DND-41 (cell line): ENCODE measurements around the gene TOMT.
A peak's percentile ranks its signal among the peaks of the same experiment; 100 is the strongest.

Experiments
- ATAC-seq: fragments of 200-7000 bp; cut with Tn5 transposase; 3 replicates; pipeline ENCODE4 v1.9.1; 2021; ENCODE audit warnings: low read depth; ENCODE audit not compliant: insufficient read depth
- DNase-seq: peaks from one replicate; pipeline ENCODE4 v3.0.0-alpha.2; 2020
- H2AFZ ChIP-seq: 2 replicates; pipeline ENCODE4 v1.6.0; 2012; ENCODE audit warnings: low read depth, low read length
- H3K27ac ChIP-seq: 2 replicates; pipeline ENCODE4 v1.5.1; 2012; ENCODE audit warnings: low read length, inconsistent platforms
- H3K27me3 ChIP-seq: fragments of 200-600 bp; sonication (generic); 2 replicates; pipeline ENCODE4 v1.6.0; 2012; ENCODE audit warnings: low read length, mild to moderate bottlenecking, inconsistent platforms; ENCODE audit not compliant: insufficient read depth, poor library complexity
- H3K36me3 ChIP-seq: 2 replicates; pipeline ENCODE4 v1.5.1; 2012; ENCODE audit warnings: low read length, inconsistent platforms; ENCODE audit not compliant: insufficient read depth
- H3K4me1 ChIP-seq: 2 replicates; pipeline ENCODE4 v1.5.1; 2012; ENCODE audit warnings: mild to moderate bottlenecking, low read length; ENCODE audit not compliant: insufficient read depth
- H3K4me2 ChIP-seq: 2 replicates; pipeline ENCODE4 v1.6.0; 2012; ENCODE audit warnings: mild to moderate bottlenecking, moderate library complexity, low read length, inconsistent platforms; ENCODE audit not compliant: insufficient read depth
- H3K4me3 ChIP-seq, 2 experiments: fragments of 200-600 bp in 1 of 2; shearing (Covaris generic) in 1 of 2; 2 replicates each; pipeline ENCODE4 v1.5.1; 2012 to 2016; ENCODE audit warnings: inconsistent platforms in 2 of 2, low read length in 2 of 2, mild to moderate bottlenecking in 2 of 2, low read depth in 1 of 2, moderate library complexity in 1 of 2
- H3K79me2 ChIP-seq: 2 replicates; pipeline ENCODE4 v1.6.0; 2012; ENCODE audit warnings: low read length, inconsistent platforms; ENCODE audit not compliant: insufficient read depth
- H3K9ac ChIP-seq: 2 replicates; pipeline ENCODE4 v1.6.0; 2012; ENCODE audit warnings: low read depth, mild to moderate bottlenecking, inconsistent platforms, low read length, moderate library complexity
- H3K9me3 ChIP-seq: 2 replicates; pipeline ENCODE4 v1.5.1; 2012; ENCODE audit warnings: low read length, moderate library complexity, mild to moderate bottlenecking, inconsistent platforms; ENCODE audit not compliant: insufficient read depth, severe bottlenecking
- H4K20me1 ChIP-seq: 2 replicates; pipeline ENCODE4 v1.6.0; 2012; ENCODE audit warnings: low read length; ENCODE audit not compliant: insufficient read depth
- EZH2 ChIP-seq: IDR thresholded peaks from 3 replicates; pipeline ENCODE4 v1.6.1; 2012; ENCODE audit warnings: borderline replicate concordance, low read depth, mild to moderate bottlenecking, moderate library complexity, low read length, inconsistent platforms; ENCODE audit not compliant: severe bottlenecking
- TF ChIP-seq, protein P1 (sequence below): IDR thresholded peaks from 2 replicates; pipeline ENCODE4 v1.5.1; 2012; ENCODE audit warnings: borderline replicate concordance, low read length, moderate library complexity, mild to moderate bottlenecking; ENCODE audit not compliant: poor library complexity, severe bottlenecking; ENCODE audit errors: extremely low read depth

Gene TOMT

DNA sequence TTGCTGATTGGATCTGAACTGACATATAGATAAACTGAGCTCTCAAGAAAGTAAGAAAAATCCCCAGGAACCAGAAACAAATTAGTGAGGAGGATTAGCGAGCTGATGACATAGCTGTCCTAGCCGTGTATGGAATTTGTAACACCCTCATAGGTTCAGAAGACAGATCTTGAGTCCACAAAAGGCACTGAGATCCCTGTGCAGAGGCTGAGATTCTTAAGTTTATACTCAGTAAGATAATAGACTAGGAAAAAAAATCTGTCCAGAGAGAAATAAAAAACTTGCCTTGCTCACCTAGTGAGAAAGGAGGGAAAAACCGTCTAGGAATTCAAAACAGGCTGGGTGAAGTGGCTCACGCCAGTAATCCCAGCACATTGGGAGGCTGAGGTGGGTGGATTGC lies 30.0 kb upstream of the TOMT start:
- Histone ChIP-seq H3K4me1 (peaks cover 31% of the 10 kb centered on the region), H3K79me2 (peaks cover 94% of the 10 kb centered on the region), H3K9me3 (no peaks in the 10 kb centered on the region), H3K4me3 (no peak overlapping the region), H3K9ac (no peak overlapping the region), H3K27ac (no peak overlapping the region), H4K20me1 (peaks cover 44% of the 10 kb centered on the region), H2AFZ (no peak overlapping the region), H3K4me2 (no peak overlapping the region), H3K36me3 (peaks cover 25% of the 10 kb centered on the region), H3K27me3 (no peaks in the 10 kb centered on the region)
- DNase-seq = no peak
- ATAC-seq = no peak
- TF ChIP-seq, protein P1, sequence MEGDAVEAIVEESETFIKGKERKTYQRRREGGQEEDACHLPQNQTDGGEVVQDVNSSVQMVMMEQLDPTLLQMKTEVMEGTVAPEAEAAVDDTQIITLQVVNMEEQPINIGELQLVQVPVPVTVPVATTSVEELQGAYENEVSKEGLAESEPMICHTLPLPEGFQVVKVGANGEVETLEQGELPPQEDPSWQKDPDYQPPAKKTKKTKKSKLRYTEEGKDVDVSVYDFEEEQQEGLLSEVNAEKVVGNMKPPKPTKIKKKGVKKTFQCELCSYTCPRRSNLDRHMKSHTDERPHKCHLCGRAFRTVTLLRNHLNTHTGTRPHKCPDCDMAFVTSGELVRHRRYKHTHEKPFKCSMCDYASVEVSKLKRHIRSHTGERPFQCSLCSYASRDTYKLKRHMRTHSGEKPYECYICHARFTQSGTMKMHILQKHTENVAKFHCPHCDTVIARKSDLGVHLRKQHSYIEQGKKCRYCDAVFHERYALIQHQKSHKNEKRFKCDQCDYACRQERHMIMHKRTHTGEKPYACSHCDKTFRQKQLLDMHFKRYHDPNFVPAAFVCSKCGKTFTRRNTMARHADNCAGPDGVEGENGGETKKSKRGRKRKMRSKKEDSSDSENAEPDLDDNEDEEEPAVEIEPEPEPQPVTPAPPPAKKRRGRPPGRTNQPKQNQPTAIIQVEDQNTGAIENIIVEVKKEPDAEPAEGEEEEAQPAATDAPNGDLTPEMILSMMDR = no peak
- no peak for TF ChIP-seq EZH2

DNA sequence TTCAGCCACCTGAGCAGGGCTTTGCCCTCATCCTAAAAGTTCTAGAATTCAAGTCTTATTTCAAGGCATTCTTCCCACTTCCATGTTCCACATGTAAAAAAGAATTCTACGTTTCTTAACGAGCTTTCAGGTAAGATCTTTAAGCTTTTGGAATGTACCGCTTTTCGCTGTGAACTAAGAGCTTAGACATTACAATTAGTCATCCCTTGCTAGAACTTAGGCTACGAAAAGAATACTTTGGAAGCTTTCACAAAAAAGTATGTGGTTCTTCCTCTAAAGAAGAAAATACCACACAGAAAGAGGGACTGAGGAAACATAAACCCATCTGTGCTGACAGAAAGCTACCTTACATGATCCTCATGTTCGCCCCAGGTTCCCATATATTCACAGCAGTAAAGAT lies 27.2 kb upstream of the TOMT start:
- Histone ChIP-seq H2AFZ (no peak overlapping the region), H3K27ac (peak overlapping the region; percentile 38; the same call in 1 of the 2 replicates), H3K9me3 (no peaks in the 10 kb centered on the region), H3K4me2 (peak overlapping the region; percentile 95), H3K79me2 (peaks cover 66% of the 10 kb centered on the region), H3K27me3 (no peaks in the 10 kb centered on the region), H3K4me3 (peak overlapping the region in 1 of 2 experiments; percentile 96; a peak in 2 of 4 replicates), H3K9ac (peak overlapping the region; percentile 81; the same call in 1 of the 2 replicates), H3K36me3 (peaks cover 20% of the 10 kb centered on the region), H4K20me1 (peaks cover 27% of the 10 kb centered on the region), H3K4me1 (peaks cover 36% of the 10 kb centered on the region)
- no peak for DNase-seq
- TF ChIP-seq, protein P1 = no peak
- no peak for TF ChIP-seq EZH2
- no peak for ATAC-seq

DNA sequence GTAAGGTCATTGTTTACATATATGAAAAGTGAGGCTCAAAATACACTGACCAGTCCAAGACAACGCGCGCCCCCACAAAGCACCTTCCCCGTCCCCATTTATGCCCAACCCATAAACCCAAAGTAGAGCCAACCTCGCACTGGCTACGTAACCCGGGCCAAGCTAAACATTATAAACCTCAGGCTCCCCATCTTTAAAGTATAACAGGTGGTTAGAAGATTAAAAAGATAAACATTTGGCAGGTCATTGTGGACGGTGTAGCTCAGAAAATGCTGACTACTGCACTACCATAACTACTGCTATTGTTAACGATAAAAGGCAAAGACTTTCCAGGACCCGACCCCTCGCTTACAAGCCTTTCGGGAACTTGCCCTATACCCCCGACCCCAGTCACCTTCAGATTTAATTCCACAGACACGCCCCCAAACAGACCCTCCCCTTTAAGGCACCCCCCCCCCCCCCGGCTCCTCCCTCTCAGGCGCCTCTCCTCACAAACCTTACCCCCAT lies 25.9 kb upstream of the TOMT start:
- peak; percentile 42 for ATAC-seq
- H3K79me2 ChIP-seq = peaks cover 54% of the 10 kb centered on the region
- no peak for DNase-seq

More for the DNA sequence above, 25.9 kb upstream of the TOMT start:
- no peaks in the 10 kb centered on the region for H3K27me3 ChIP-seq
- H3K4me2 ChIP-seq = peak overlapping the region; percentile 95
- peaks cover 36% of the 10 kb centered on the region for H3K4me1 ChIP-seq
- peaks cover 23% of the 10 kb centered on the region for H4K20me1 ChIP-seq
- peak overlapping the region; percentile 81 for H3K9ac ChIP-seq
- H3K4me3 ChIP-seq = peak overlapping the region; percentile 86 to 96
- TF ChIP-seq EZH2 = no peak
- TF ChIP-seq, protein P1 = no peak
- H3K36me3 ChIP-seq = peaks cover 17% of the 10 kb centered on the region
- peak overlapping the region; percentile 92 for H3K27ac ChIP-seq
- H2AFZ ChIP-seq = peak overlapping the region; percentile 81
- H3K9me3 ChIP-seq = no peaks in the 10 kb centered on the region
